ENCODE data around the gene CENPA.
"Not testable (repeated sequence)": the region's sequence is repeated elsewhere in the genome, so short reads cannot be mapped to it uniquely, and the experiment has no call there.

Gene CENPA

GRCh38 chr2:26795135-26795534 is 9.3 kb downstream of the CENPA start:
- DNase-seq = not testable (repeated sequence)

DNA sequence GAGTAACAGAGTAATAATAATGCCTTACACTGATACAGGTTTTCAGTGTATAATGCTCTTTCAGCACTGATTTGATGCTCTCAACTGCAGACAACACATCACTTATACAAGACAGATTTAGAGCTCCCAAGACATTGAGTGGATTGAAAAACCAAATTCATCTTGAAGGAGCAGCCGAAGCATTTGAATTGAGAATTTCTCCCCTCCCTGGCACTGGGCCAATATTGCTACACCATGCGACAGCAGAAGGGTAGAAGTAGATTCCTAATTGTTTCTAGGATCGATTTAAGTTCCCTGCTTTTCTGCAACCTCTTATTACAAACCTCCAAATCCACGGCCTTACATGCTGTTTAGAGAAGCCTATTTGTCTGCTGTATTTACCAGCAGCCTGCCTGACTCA is 15.5 kb downstream of the CENPA start:
- no peak for DNase-seq

DNA sequence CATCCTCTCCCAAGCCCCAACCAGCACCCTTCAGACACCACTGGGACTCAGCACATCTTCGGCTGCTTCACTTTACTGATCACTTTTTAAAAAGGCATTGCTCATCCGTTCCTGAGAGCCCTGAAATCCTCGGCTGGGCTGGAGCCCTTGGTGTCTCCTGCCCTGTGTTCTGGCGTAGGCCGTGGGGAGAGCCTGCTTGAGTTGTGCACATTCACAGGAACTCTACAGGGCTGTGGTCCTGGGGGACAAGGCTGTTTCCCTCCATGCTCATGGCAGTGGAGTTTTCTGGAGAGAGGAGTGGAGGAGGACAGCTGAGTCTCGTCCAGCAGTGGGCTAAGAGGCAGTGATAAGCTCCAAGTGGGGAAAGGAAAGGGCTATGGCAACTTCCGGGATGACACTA is 15.9 kb downstream of the CENPA start:
- DNase-seq = no peak

GRCh38 chr2:26805241-26805676 is 19.4 kb downstream of the CENPA start:
- no peak for DNase-seq

DNA sequence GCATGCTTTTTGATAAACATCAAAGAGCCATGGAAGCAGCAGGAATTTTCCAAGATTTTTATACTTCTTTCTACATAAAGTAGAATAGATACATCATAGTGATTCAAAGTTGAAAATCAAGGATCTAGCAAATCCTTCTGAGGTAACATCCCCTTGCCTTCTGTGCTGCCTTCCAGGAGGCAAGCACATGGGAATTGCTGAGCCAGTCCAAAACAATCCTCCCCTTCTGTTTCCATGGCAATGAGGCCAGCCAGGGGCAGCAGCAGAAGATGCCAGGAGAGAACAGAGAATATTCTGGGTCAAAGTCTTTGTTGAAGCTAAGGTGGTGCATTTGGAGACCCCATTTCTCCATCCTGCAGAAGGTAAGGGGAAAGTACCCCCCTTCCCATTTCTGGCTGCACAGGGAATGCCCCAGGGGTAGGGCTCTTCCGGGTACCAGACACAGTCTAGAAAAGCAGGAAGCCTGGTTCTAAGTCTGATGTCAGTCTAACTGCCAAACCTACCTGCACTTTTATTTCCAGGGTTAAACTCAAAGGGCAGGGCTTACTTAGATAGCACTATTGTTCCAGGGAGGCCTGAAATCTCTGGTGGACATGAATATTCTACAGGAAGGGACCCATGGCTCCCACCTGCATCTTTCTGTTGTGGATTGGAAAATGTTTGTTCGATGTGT is 22.1 kb downstream of the CENPA start:
- peak; percentile 24 for DNase-seq

DNA sequence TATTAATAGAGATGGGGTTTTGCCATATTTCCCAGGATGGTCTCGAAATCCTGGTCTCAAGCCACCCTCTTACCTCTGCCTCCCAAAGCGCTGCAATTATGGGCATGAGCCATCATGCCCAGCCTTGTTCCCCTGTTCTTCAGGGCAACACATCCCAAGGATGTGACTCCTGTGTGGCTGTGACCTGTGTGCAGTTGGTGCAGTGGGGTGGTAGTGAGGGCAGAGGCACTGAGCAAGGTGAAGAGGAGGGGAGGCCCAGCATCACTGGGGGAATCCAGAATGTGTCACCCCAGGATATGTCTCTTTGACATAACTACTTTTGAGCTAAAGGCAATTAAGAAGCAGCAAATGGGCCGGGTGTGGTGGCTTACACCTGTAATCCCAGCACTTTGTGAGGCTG is 23.4 kb downstream of the CENPA start:
- DNase-seq = no peak

GRCh38 chr2:26809876-26810577 is 24.2 kb downstream of the CENPA start:
- DNase-seq = no peak

DNA sequence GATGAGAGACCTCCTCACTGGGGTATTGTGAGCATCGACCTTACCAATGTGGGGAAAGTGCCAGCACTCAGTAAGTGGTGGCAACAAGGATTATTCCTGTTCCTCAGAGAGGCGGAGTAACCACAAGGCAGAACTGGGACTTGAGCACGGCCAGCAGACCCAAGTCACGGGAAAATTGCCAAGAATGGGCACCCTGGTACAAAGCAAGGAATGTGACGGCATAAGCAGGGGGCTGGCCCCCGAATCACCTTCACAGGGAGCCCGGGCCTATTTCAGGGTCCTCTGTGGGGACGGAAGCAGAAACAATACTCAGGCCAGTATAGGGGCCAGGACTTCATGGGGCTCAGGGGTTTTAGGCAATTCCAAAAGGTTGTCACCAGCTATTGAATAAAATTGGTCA is 25.4 kb downstream of the CENPA start:
- no peak for DNase-seq

DNA sequence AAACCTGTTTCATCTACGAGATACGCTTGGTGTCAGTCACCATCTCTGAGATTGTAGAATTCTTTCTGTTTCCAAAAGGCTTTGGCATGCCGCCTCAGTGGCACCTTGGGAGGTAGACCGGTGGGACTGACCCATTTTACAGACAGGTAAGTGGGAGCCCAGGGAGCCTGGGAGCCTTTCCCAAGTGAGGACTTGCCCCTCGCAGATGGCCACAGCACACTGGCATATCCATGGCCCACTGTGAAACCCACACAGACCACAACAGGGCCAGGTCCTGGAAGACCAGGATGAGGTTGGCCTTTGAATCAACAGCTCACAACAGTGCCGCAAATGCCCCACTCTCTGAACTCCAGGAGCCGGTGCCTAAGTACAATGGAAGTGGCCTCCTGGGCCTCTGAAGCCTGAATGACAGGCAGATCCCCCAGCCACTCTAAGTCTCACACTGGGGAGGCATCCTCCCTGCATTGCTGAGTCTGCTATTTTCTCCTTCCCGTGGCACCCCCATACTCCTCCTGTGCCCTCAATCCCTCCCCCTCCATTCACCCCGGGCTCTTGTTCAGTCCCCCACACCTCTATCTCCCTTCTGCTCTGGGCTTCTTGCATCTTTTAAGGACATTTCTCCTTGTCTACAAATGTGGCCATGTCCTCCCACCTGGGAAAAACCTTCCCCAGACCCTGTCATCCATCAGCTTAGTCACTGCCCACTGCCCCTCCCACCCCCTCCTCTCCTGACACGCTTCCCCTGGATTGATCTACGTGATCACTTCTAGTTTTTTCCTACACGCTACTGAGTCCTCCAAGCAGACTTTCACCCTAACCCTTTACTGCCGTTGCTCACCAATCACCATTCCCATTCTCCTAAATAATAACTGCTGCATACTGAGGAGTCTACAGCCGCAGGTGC is 26.2 kb downstream of the CENPA start:
- DNase-seq = no peak

GRCh38 chr2:26812731-26813130 is 26.9 kb downstream of the CENPA start:
- DNase-seq = no peak

DNA sequence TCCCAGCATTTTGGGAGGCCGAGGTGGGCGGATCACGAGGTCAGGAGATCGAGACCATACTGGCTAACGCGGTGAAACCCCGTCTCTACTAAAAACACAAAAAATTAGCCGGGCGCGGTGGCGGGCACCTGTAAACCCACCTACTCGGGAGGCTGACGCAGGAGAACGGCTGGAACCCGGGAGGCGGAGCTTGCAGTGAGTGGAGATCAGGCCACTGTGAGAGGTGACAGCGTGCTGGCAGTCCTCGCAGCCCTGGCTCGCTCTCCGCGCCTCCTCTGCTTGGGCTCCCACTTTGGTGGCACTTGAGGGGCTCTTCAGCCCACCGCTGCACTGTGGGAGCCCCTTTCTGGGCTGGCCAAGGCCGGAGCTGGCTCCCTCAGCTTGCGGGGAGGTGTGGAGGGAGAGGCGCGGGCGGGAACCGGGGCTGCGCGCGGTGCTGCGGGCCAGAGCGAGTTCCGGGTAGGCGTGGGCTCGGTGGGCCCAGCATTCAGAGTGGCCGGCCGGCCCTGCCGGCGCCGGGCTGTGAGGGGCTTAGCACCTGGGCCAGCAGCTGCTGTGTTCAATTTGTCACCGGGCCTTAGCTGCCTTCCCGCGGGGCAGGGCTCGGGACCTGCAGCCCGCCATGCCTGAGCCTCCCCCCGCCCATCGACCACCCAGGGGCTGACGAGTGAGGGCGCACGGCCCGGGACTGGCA is 28.4 kb downstream of the CENPA start:
- DNase-seq = not testable (repeated sequence)

DNA sequence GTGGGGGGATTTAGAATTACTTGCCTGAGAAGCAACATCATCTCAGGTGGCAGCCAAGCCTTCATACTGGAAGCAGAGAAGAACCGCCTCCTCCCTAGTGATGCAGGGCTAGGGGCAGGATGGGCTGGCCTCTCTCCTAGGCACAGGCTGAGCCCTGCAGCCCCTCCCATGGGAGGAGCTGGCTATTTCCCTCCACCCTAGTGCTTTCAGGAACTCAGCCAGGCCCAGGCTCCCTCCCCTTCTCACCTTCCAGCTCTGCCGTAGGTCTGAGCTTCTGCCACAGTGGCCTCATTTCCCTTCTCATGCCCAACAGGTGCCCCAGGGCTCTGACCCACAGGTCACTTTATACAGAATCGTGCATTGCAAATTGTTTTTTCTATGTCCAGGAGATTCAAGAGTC is 31.0 kb downstream of the CENPA start:
- DNase-seq = no peak

GRCh38 chr2:26818255-26818654 is 32.4 kb downstream of the CENPA start:
- no peak for DNase-seq

GRCh38 chr2:26818972-26819371 is 33.1 kb downstream of the CENPA start:
- no peak for DNase-seq

GRCh38 chr2:26820932-26821331 is 35.1 kb downstream of the CENPA start:
- no peak for DNase-seq

GRCh38 chr2:26822877-26823276 is 37.0 kb downstream of the CENPA start:
- no peak for DNase-seq

DNA sequence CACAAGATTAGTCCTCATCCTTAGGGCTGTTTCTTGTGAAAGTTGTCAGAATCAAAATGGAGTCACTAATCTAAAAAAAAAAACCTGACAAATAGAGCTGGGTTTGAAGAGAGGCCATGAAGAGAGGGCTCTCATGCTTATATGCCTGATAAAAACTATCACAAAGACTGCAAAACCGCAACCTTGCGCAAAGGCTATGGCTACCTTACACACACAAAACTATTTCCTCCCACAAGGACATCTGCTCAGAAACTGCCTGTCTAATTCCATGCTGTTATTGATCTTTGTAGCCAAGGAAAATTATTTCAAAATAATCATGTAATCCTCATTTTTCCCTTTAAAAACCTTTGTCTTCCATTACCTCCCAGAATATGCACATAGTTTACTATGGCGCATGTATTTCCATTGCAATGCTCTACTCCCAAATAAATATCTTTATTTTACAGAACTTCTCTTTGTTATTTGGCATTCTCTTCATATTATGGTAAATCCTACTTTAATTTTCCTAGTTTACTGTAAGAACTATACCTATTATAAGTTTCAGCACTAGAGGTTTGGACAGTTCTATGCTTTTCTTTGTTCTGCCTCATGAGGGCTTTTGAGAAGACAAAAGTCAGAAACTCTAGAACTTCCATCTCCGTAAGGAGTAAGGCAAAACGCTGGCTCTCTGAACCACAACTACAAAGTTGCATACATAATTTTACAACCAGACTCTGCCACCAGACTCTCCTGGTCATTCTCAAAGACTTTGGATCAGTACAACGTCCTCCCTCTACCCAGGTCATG is 52.5 kb downstream of the CENPA start:
- DNase-seq = no peak

GRCh38 chr2:26840937-26841610 is 55.2 kb downstream of the CENPA start:
- peak; percentile 24 for DNase-seq

GRCh38 chr2:26843041-26843440 is 57.2 kb downstream of the CENPA start:
- DNase-seq = no peak
